HCT116 (cell line): ENCODE results near the gene RPL37A. TPM values are rescaled to one million over a fixed set of nuclear protein-coding genes. Genes with fewer than 3 reads are reported as not detected.

Experiments used
- ATAC-seq: fragments of 200-7000 bp; cut with Tn5 transposase; 2 replicates; pipeline ENCODE4 v1.9.1; 2020; ENCODE audit warnings: mild to moderate bottlenecking, moderate library complexity
- BruUV-seq: library from RNA; stranded (reverse); fragments of 400-500 nt; replicated peaks from 2 replicates; lab custom pipeline; 2021; lab: Mats Ljungman, UMichigan
- CTCF ChIA-PET: fragments of 300-600 bp; sonication (Branson Sonifier 250); formaldehyde crosslinking; loops from one replicate; lab custom pipeline; 2021; ENCODE audit warnings: antibody characterized with exemption; lab: Charles Lee
- POLR2A ChIA-PET: fragments of 300-600, 350-600 bp; sonication (Branson Sonifier 250); formaldehyde crosslinking; loops from one replicate; lab custom pipeline; 2021; ENCODE audit warnings: antibody characterized with exemption; lab: Charles Lee
- RAD21 ChIA-PET, 2 experiments: fragments of 300-600 bp; sonication (Branson Sonifier 250); formaldehyde crosslinking; loops; one replicate each; lab custom pipeline; 2023; ENCODE audit warnings: low total read pairs in 2 of 2; ENCODE audit not compliant: uncharacterized antibody in 2 of 2, unreplicated experiment in 2 of 2, low non-redundant PET in 1 of 2; lab: Charles Lee
- DNase-seq: peaks from one replicate; pipeline ENCODE4 v3.0.0-alpha.2; 2010; ENCODE audit warnings: low read depth, low spot score
- H2AFZ ChIP-seq: fragments of 200-600 bp; shearing (Covaris generic), sonication (generic); 2 replicates; pipeline ENCODE4 v1.6.1; 2017; ENCODE audit warnings: low read depth, mixed run types, mixed read lengths, antibody characterized with exemption, low read length; ENCODE audit not compliant: poor library complexity, severe bottlenecking
- H3K27ac ChIP-seq: 2 replicates; pipeline ENCODE4 v1.5.1; 2012; ENCODE audit warnings: low read depth, low read length
- H3K27me3 ChIP-seq: fragments of 200-600 bp; sonication (generic); 2 replicates; pipeline ENCODE4 v1.6.1; 2016; ENCODE audit warnings: mixed run types, low read length, mixed read lengths; ENCODE audit not compliant: insufficient read depth
- H3K36me3 ChIP-seq, 2 experiments: fragments of 200-500 bp in 1 of 2; fragments of 200-600 bp in 1 of 2; sonication (Bioruptor generic) in 1 of 2; sonication (generic) in 1 of 2; 2 replicates each; pipeline versions ENCODE4 v1.5.1 to v1.6.1; 2014 to 2016; ENCODE audit warnings: low read length in 2 of 2, inconsistent platforms in 1 of 2, mixed read lengths in 1 of 2, mixed run types in 1 of 2; ENCODE audit not compliant: insufficient read depth in 2 of 2, control insufficient read depth in 1 of 2
- H3K4me1 ChIP-seq, 2 experiments: fragments of 200-600 bp in 1 of 2; sonication (generic) in 1 of 2; 2 replicates each; pipeline versions ENCODE4 v1.5.1 to v1.6.1; 2012 to 2017; ENCODE audit warnings: low read length in 2 of 2, inconsistent platforms in 1 of 2, mild to moderate bottlenecking in 1 of 2, mixed read lengths in 1 of 2, mixed run types in 1 of 2, moderate library complexity in 1 of 2; ENCODE audit not compliant: insufficient read depth in 2 of 2, control insufficient read depth in 1 of 2
- H3K4me2 ChIP-seq: fragments of 200-600 bp; sonication (generic); 2 replicates; pipeline ENCODE4 v1.6.1; 2017; ENCODE audit warnings: mixed run types, low read length, mixed read lengths
- H3K4me3 ChIP-seq, 2 experiments: fragments of 200-600 bp in 1 of 2; sonication (generic) in 1 of 2; replicated peaks in 1 of 2; 2 replicates each; pipeline ENCODE4 v1.5.1; 2011 to 2016; ENCODE audit warnings: low read length in 2 of 2, control low read depth in 1 of 2, low read depth in 1 of 2, mild to moderate bottlenecking in 1 of 2, mixed read lengths in 1 of 2, mixed run types in 1 of 2
- H3K79me2 ChIP-seq: fragments of 200-600 bp; sonication (generic); 2 replicates; pipeline ENCODE4 v1.6.1; 2017; ENCODE audit warnings: mild to moderate bottlenecking, mixed run types, low read length, moderate library complexity, mixed read lengths; ENCODE audit not compliant: insufficient read depth
- H3K9ac ChIP-seq: fragments of 200-600 bp; sonication (generic); 2 replicates; pipeline ENCODE4 v1.6.1; 2016; ENCODE audit warnings: low read length, mixed read lengths
- H3K9me2 ChIP-seq: fragments of 200-600 bp; sonication (generic), shearing (Covaris generic); 2 replicates; pipeline ENCODE4 v1.6.1; 2017; ENCODE audit warnings: mixed run types, mild to moderate bottlenecking, moderate library complexity; ENCODE audit not compliant: insufficient read depth
- H3K9me3 ChIP-seq, 2 experiments: fragments of 200-500 bp in 1 of 2; fragments of 200-600 bp in 1 of 2; sonication (Bioruptor generic) in 1 of 2; sonication (generic) in 1 of 2; 2 replicates each; pipeline ENCODE4 v1.6.1; 2014 to 2017; ENCODE audit warnings: low read length in 2 of 2, mixed read lengths in 2 of 2, inconsistent platforms in 1 of 2, low read depth in 1 of 2, mild to moderate bottlenecking in 1 of 2, mixed run types in 1 of 2, moderate library complexity in 1 of 2; ENCODE audit not compliant: control insufficient read depth in 1 of 2, insufficient read depth in 1 of 2
- H4K20me1 ChIP-seq: fragments of 200-600 bp; sonication (generic), shearing (Covaris generic); 2 replicates; pipeline ENCODE4 v1.6.1; 2017; ENCODE audit warnings: mixed run types, mild to moderate bottlenecking, moderate library complexity; ENCODE audit not compliant: insufficient read depth
- ATF3 ChIP-seq: IDR thresholded peaks from 2 replicates; pipeline ENCODE4 v1.6.1; 2012
- CBX3 ChIP-seq: IDR thresholded peaks from 2 replicates; pipeline ENCODE4 v1.6.1; 2012; ENCODE audit warnings: low read depth
- ELF1 ChIP-seq: IDR thresholded peaks from 2 replicates; pipeline ENCODE4 v1.6.1; 2012; ENCODE audit warnings: low read depth, borderline replicate concordance
- FOSL1 ChIP-seq: IDR thresholded peaks from 2 replicates; pipeline ENCODE4 v1.6.1; 2012; ENCODE audit warnings: low read depth
- MAX ChIP-seq: IDR thresholded peaks from 2 replicates; pipeline ENCODE4 v1.6.1; 2012
- POLR2A ChIP-seq: IDR thresholded peaks from 2 replicates; pipeline ENCODE4 v1.7.0; 2011; ENCODE audit warnings: borderline replicate concordance; ENCODE audit not compliant: insufficient read depth, insufficient read length; ENCODE audit errors: extremely low read depth
- POLR2AphosphoS5 ChIP-seq: IDR thresholded peaks from 2 replicates; pipeline ENCODE4 v1.6.1; 2011; ENCODE audit warnings: mild to moderate bottlenecking, low read depth, low read length, moderate library complexity
- SIN3A ChIP-seq: IDR thresholded peaks from 2 replicates; pipeline ENCODE4 v1.6.1; 2012; ENCODE audit warnings: low read depth
- SP1 ChIP-seq: IDR thresholded peaks from 2 replicates; pipeline ENCODE4 v1.6.1; 2012; ENCODE audit warnings: low read depth
- SRF ChIP-seq: IDR thresholded peaks from 2 replicates; pipeline ENCODE4 v1.6.1; 2012; ENCODE audit warnings: low read depth
- TCF7L2 ChIP-seq: IDR thresholded peaks from 2 replicates; pipeline ENCODE4 v1.7.0; 2011; ENCODE audit warnings: borderline replicate concordance, inconsistent platforms; ENCODE audit not compliant: insufficient read depth, insufficient read length; ENCODE audit errors: extremely low read depth
- YY1 ChIP-seq: IDR thresholded peaks from 2 replicates; pipeline ENCODE4 v1.6.1; 2011; ENCODE audit warnings: low read length, low read depth, moderate library complexity, mild to moderate bottlenecking; ENCODE audit not compliant: insufficient replicate concordance; ENCODE audit errors: extremely low read depth
- intact Hi-C: fragments of 100-400 bp; cut with micrococcal nuclease; formaldehyde crosslinking; loops from 2 replicates; pipeline ENCODE4 v1.10.0; 2022
- total RNA-seq: library from RNA; stranded (reverse); gene quantifications from one replicate; pipeline ENCODE4 v1.2.1, GENCODE V29; 2021; ENCODE audit not compliant: unreplicated experiment
- TF ChIP-seq, protein P1 (sequence below): IDR thresholded peaks from 2 replicates; pipeline ENCODE4 v1.6.1; 2011; ENCODE audit warnings: mild to moderate bottlenecking, low read length, moderate library complexity; ENCODE audit not compliant: insufficient replicate concordance; ENCODE audit errors: extremely low read depth
- TF ChIP-seq, protein P2 (sequence below): IDR thresholded peaks from 2 replicates; pipeline ENCODE4 v1.6.1; 2012; ENCODE audit warnings: low read depth

Gene RPL37A
- total RNA-seq, 1 experiment from 2014 or later: 3,018 TPM

- TF ChIP-seq ELF1 (no peak), SP1 (no peak), SIN3A (no peak), SRF (no peak), POLR2A (no peak), ATF3 (no peak), FOSL1 (no peak), MAX (no peak), YY1 (no peak), POLR2AphosphoS5 (no peak), CBX3 (no peak), TCF7L2 (no peak)
- TF ChIP-seq, protein P1, sequence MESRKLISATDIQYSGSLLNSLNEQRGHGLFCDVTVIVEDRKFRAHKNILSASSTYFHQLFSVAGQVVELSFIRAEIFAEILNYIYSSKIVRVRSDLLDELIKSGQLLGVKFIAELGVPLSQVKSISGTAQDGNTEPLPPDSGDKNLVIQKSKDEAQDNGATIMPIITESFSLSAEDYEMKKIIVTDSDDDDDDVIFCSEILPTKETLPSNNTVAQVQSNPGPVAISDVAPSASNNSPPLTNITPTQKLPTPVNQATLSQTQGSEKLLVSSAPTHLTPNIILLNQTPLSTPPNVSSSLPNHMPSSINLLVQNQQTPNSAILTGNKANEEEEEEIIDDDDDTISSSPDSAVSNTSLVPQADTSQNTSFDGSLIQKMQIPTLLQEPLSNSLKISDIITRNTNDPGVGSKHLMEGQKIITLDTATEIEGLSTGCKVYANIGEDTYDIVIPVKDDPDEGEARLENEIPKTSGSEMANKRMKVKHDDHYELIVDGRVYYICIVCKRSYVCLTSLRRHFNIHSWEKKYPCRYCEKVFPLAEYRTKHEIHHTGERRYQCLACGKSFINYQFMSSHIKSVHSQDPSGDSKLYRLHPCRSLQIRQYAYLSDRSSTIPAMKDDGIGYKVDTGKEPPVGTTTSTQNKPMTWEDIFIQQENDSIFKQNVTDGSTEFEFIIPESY: no peak
- TF ChIP-seq, protein P2, sequence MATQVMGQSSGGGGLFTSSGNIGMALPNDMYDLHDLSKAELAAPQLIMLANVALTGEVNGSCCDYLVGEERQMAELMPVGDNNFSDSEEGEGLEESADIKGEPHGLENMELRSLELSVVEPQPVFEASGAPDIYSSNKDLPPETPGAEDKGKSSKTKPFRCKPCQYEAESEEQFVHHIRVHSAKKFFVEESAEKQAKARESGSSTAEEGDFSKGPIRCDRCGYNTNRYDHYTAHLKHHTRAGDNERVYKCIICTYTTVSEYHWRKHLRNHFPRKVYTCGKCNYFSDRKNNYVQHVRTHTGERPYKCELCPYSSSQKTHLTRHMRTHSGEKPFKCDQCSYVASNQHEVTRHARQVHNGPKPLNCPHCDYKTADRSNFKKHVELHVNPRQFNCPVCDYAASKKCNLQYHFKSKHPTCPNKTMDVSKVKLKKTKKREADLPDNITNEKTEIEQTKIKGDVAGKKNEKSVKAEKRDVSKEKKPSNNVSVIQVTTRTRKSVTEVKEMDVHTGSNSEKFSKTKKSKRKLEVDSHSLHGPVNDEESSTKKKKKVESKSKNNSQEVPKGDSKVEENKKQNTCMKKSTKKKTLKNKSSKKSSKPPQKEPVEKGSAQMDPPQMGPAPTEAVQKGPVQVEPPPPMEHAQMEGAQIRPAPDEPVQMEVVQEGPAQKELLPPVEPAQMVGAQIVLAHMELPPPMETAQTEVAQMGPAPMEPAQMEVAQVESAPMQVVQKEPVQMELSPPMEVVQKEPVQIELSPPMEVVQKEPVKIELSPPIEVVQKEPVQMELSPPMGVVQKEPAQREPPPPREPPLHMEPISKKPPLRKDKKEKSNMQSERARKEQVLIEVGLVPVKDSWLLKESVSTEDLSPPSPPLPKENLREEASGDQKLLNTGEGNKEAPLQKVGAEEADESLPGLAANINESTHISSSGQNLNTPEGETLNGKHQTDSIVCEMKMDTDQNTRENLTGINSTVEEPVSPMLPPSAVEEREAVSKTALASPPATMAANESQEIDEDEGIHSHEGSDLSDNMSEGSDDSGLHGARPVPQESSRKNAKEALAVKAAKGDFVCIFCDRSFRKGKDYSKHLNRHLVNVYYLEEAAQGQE: no peak
Observed at GRCh38 chr2:216495656-216496055, 3.0 kb upstream of the RPL37A start.

More at GRCh38 chr2:216495656-216496055, 3.0 kb upstream of the RPL37A start:
- Histone ChIP-seq H3K9me3 (no peaks in the 10 kb centered on the region), H3K36me3 (peaks cover 16 to 17% of the 10 kb centered on the region in 2 experiments), H3K27ac (no peak overlapping the region), H3K9me2 (no peaks in the 10 kb centered on the region), H3K27me3 (no peaks in the 10 kb centered on the region), H3K4me1 (peaks cover 4 to 37% of the 10 kb centered on the region in 2 experiments; a peak in 3 of 4 replicates), H3K4me2 (peak overlapping the region; percentile 15; the same call in 1 of the 2 replicates), H2AFZ (no peak overlapping the region), H4K20me1 (peaks cover 8% of the 10 kb centered on the region; the same call in 1 of the 2 replicates), H3K4me3 (no peak overlapping the region), H3K9ac (no peak overlapping the region), H3K79me2 (peaks cover 35% of the 10 kb centered on the region)
- BruUV-seq: no TSS peak
- DNase-seq (no peak), ATAC-seq (no peak)
- intact Hi-C loops: loop anchor here (5.0 kb wide), 1 partner anchor 83 kb away; the partner anchor contains the start of gene SMARCAL1
- ChIA-PET RAD21 (no interaction called here), CTCF (no interaction called here), POLR2A (no interaction called here)
